Fibroblast of villous mesenchyme (primary cell): ENCODE data around the gene AGPS. TPM values are rescaled to one million over a fixed set of nuclear protein-coding genes. Genes with fewer than 3 reads are reported as not detected.

ENCODE experiments used
- DNase-seq: peaks from one replicate; pipeline ENCODE4 v3.0.0-alpha.2; 2010; ENCODE audit warnings: low read depth
- H3K4me3 ChIP-seq: 2 replicates; pipeline ENCODE4 v1.5.1; 2011; ENCODE audit warnings: low read depth, mild to moderate bottlenecking, low read length
- total RNA-seq: library from RNA; depleted of rRNA; stranded (reverse); fragments of >200 nt; gene quantifications from 2 replicates; pipeline ENCODE4 v1.2.3, GENCODE V29; 2012
- TF ChIP-seq, protein P1 (sequence below): IDR thresholded peaks from 2 replicates; pipeline ENCODE4 v1.5.1; 2012; ENCODE audit warnings: low read depth, mild to moderate bottlenecking, low read length; ENCODE audit not compliant: insufficient read depth

AGPS gene
- total RNA-seq, result 36.7 and 46.2 TPM in 2 replicates

DNA sequence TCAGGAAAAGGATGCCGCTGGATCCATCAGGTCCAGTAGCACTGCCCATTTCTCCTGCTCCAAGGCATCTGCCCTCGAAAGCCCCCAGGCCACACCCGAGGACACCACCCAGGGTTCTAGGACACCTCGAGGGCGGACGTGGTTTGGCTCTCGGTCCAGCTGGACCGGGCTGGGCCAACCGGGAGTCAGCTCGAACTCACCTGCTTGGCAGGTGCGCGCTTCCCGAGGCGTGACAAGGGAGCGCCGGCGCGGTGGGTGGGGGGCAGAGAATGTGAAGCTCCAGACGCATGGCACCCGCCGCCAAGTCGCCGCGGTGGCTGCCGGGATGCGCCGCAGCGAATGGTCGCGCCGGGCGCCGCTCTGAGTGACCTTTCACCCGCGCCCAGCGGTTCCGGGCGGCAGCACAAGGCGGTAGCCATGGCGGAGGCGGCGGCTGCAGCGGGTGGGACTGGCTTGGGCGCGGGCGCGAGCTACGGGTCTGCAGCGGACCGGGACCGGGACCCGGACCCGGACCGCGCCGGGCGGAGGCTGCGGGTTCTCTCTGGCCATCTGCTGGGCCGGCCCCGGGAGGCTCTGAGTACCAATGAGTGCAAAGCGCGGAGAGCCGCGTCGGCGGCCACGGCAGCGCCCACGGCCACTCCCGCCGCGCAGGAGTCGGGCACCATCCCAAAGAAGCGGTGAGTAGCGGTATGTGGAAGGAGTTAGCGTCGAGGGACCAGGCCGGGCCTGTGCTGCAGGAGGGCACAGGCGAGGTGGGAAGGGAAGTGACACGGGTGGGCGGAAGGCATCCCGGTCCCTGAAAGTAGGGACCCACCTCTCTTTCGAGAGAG lies at the start of gene AGPS:
Gene AGPS, plus strand, starts transcription at position 401 of the 830 bp plus-strand sequence. Its CDS starts 17 bp downstream, at position 418.
- TF ChIP-seq, protein P1, sequence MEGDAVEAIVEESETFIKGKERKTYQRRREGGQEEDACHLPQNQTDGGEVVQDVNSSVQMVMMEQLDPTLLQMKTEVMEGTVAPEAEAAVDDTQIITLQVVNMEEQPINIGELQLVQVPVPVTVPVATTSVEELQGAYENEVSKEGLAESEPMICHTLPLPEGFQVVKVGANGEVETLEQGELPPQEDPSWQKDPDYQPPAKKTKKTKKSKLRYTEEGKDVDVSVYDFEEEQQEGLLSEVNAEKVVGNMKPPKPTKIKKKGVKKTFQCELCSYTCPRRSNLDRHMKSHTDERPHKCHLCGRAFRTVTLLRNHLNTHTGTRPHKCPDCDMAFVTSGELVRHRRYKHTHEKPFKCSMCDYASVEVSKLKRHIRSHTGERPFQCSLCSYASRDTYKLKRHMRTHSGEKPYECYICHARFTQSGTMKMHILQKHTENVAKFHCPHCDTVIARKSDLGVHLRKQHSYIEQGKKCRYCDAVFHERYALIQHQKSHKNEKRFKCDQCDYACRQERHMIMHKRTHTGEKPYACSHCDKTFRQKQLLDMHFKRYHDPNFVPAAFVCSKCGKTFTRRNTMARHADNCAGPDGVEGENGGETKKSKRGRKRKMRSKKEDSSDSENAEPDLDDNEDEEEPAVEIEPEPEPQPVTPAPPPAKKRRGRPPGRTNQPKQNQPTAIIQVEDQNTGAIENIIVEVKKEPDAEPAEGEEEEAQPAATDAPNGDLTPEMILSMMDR, result peak; percentile 6
- peak; percentile 51 for DNase-seq
- peak within 1 kb of the TSS; percentile 70 for H3K4me3 ChIP-seq

- DNase-seq, result no peak
- no peak overlapping the region for H3K4me3 ChIP-seq
- TF ChIP-seq, protein P1, result no peak
Measured at GRCh38 chr2:177343773-177344172, 48.8 kb upstream of the AGPS start.

DNA sequence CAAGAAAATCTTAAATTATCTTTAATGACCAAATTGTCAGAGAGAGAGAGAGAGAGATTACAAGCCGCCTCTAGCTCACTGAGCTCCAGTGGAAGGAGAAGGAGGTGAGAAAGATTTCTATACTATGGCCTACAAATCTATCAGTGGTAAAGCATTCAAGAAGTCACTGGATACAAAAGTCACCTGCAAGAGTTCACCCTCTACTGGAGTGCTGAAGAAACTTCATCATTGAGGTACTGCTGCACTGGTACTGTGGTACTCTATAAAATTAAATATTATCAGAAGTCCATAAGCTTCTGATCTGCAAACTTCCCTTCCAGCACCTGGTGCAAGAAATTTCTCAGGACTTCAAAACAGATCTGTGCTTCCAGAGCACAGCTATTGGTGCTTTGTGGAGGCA lies 48.3 kb upstream of the AGPS start:
- DNase-seq, result no peak
- TF ChIP-seq, protein P1, result no peak
- no peak overlapping the region for H3K4me3 ChIP-seq

DNA sequence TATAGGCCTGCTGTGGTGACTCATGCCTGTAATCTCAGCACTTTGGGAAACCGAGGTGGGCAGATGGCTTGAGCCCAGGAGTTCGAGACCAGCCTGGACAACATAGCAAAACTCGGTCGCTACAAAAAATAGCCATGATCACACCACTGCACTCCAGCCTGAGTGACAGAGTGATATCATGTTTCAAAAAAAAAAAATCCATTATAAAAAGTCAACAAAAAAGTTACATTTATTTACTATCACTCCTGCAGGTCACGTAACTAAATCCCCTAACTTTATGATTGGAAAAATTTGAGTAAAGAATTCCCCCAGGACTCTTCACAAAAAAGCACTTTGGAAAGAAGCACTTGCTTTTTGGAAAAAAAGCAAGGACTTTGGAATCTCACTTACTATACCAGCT lies 46.4 kb upstream of the AGPS start:
- DNase-seq, result no peak
- H3K4me3 ChIP-seq, result no peak overlapping the region
- TF ChIP-seq, protein P1, result no peak

DNA sequence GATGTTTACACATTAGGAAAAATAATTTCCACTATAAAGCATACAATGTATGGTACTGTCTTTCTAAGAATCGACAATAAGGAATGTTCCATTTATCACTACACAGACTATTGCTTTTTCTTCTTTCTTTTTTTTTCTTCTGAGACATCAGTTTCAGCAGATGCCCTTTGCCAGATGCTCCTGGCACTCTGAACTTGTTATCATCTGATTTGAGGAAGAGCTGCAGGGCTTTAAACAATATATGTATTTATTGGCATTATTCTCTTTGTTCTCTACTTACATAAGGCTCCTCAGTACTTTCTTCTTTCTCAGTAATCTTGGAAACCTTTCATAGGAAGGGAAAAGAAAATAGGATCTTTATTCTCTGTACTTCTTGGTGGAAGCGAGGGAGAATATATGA lies 45.0 kb upstream of the AGPS start:
- no peak overlapping the region for H3K4me3 ChIP-seq
- TF ChIP-seq, protein P1, result no peak
- DNase-seq, result no peak

DNA sequence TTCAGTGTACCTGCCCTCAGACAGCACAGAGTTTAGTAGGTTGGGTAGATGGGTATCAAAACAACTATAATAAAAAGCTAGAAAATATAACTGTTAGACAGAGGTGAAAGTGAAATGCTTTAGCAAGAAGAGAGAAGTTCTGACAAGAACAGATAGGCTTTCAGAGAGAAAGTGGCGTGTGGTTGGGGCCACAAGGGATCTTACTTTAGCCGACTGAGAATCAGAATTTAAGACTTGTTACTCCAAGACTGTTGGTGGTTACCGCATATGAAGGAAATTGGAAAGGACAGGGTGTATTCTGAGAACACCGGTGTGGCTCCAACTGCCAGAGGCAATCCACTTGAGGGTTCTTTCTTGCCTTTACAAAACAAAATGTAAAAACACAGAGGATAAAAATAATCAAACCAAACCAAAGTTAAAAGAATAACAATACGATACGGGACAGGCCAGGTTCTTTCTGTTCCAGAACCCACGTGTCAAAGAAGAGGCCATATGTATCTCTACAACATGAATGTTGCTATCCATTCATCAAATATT lies 44.4 kb upstream of the AGPS start:
- no peak overlapping the region for H3K4me3 ChIP-seq
- no peak for DNase-seq
- TF ChIP-seq, protein P1, result no peak
